ENCODE measurements around the gene CYP11A1.

The CYP11A1 gene

DNA sequence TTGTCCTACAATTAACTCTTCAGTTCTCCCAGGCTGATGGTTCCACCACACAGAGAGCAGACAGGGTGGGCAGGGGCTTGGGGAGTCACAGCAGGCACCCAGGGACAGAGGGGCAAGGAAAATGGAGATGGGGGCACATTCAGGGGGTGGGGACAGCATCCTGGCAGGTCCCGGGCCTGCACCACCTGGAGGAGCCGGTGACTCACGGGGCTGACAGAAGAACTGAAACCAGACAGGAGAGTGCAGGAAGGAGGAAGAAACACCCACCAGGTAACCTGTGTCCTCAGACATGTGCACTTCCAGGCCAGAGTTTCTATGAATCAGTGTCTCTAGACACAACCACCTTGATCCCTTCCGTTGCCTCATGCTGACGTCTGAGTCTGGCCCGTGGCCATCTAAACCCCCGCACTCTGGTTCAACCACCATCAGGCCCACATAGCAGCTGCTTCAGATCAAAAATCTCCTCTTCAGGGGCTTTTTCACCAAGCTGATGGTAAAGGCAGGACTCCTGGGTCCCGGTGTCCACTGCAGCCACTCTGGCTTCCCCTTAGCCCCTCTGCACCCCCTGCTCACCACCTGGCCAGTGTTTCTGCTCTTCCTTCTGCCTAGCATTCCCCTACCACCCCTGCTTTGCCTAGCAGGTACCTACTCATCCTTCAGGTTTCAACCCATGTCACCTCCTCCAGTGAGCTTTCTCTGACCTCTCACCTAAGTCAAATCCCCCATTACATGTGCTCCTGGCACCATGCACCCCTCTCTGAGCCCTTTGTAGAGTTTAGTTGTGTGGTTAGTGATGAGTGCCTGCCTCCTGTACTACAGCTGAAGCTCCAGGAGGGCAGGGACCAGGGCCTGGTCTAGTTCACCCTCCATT lies 16.5 kb upstream of the CYP11A1 start:
- H3K27me3 ChIP-seq, result no peaks in the 10 kb centered on the region
- H3K4me1 ChIP-seq, result no peaks in the 10 kb centered on the region
- H3K4me3 ChIP-seq (ENCODE audit: low read depth, low read length), result no peak overlapping the region
- TF ChIP-seq, protein P1, sequence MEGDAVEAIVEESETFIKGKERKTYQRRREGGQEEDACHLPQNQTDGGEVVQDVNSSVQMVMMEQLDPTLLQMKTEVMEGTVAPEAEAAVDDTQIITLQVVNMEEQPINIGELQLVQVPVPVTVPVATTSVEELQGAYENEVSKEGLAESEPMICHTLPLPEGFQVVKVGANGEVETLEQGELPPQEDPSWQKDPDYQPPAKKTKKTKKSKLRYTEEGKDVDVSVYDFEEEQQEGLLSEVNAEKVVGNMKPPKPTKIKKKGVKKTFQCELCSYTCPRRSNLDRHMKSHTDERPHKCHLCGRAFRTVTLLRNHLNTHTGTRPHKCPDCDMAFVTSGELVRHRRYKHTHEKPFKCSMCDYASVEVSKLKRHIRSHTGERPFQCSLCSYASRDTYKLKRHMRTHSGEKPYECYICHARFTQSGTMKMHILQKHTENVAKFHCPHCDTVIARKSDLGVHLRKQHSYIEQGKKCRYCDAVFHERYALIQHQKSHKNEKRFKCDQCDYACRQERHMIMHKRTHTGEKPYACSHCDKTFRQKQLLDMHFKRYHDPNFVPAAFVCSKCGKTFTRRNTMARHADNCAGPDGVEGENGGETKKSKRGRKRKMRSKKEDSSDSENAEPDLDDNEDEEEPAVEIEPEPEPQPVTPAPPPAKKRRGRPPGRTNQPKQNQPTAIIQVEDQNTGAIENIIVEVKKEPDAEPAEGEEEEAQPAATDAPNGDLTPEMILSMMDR (IDR thresholded peaks at IDR 0.05; ENCODE audit: low read depth, low read length), result no peak
- DNase-seq, result no peak
- H3K36me3 ChIP-seq, result no peaks in the 10 kb centered on the region
- no peaks in the 10 kb centered on the region for H3K9me3 ChIP-seq

DNA sequence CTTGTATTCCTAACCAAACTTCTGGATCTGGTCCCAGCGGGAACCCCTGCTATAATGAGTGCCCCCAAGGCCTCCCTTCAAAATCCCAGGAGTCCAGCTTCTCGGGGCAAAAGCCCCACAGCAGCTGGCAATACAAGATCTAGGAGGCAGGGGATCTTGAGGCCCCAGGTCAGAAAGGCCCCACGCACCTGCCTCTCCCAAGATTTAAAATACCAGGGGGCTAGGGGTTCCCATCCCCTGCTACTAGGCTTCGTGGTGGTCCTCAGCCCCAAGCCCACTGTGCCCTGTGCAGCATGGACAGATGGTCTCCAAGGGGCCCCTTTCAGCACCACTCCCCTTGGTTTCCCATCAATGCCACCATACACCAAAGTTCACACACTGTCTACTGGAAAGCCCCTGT lies 15.8 kb upstream of the CYP11A1 start:
- TF ChIP-seq, protein P1 (IDR thresholded peaks at IDR 0.05; ENCODE audit: low read depth, low read length), result no peak
- no peak for DNase-seq
- H3K27me3 ChIP-seq, result no peaks in the 10 kb centered on the region
- no peaks in the 10 kb centered on the region for H3K36me3 ChIP-seq
- no peaks in the 10 kb centered on the region for H3K9me3 ChIP-seq
- no peak overlapping the region for H3K4me3 ChIP-seq (ENCODE audit: low read depth, low read length)
- H3K4me1 ChIP-seq, result no peaks in the 10 kb centered on the region

DNA sequence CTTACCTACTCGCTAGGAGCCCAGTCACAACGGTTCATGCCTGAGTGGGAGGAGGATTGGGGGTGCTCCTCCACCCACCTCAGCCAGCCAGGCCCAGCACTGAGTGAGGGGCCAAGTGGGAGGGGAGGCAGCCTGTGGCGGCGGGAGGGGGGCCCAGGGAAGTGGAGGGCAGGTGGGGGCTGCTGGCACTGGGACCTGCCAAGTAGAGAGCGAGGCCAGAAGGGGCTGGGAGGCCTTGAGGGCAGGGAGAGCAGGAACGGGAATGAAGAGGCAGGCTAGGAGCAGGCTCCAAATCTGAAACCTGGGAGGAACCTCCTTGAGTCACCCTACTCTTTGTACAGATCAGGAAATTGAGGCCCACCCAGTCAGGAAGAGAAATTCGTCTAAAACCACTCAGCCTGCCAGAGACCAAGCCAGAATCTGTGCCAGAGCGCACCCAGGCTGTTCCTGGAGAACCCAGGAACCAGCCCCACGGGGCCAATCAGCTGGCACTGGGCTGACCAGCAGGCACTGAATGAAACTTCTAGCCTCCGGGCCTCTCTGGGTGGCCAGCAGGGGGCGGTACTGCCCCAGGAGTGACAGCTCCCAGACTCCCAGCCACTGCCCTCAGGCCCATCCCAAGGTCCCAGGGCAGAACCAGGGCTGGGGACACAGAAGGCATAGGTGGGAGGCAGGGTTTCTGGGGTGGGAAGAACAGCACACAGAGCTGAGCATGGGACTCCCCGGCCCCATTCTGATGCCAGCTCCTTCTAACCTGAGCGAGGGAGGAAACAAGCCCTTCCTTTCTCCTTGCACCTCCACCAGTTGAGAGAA lies 14.8 kb upstream of the CYP11A1 start:
- H3K4me3 ChIP-seq (ENCODE audit: low read depth, low read length), result no peak overlapping the region
- H3K36me3 ChIP-seq, result no peaks in the 10 kb centered on the region
- peak; percentile 93 for DNase-seq
- TF ChIP-seq, protein P1 (IDR thresholded peaks at IDR 0.05; ENCODE audit: low read depth, low read length), result peak; percentile 97
- no peaks in the 10 kb centered on the region for H3K9me3 ChIP-seq
- no peaks in the 10 kb centered on the region for H3K27me3 ChIP-seq
- H3K4me1 ChIP-seq, result no peaks in the 10 kb centered on the region

DNA sequence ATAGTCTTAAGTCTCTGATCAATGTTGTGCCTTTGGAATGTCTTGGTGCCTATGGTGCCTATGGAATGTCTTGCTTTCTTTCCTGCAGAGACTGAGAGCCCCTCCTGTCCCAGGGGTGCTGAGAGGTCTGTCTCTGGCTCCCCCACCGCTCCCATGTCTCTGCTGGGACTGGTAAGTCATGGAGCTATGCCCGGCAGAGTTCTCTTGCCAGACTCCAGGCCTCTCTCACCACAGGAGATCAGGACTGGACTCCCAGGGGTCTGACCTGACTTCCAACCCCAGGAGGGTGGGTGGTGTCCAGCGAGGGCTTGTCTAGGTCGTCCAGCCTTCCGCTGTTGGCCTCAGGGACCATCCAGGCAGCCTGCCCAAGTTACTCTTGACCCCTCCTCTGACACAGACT lies 14.0 kb upstream of the CYP11A1 start:
- H3K36me3 ChIP-seq, result no peaks in the 10 kb centered on the region
- TF ChIP-seq, protein P1 (IDR thresholded peaks at IDR 0.05; ENCODE audit: low read depth, low read length), result no peak
- no peaks in the 10 kb centered on the region for H3K27me3 ChIP-seq
- DNase-seq, result no peak
- H3K9me3 ChIP-seq, result no peaks in the 10 kb centered on the region
- H3K4me3 ChIP-seq (ENCODE audit: low read depth, low read length), result no peak overlapping the region
- no peaks in the 10 kb centered on the region for H3K4me1 ChIP-seq

DNA sequence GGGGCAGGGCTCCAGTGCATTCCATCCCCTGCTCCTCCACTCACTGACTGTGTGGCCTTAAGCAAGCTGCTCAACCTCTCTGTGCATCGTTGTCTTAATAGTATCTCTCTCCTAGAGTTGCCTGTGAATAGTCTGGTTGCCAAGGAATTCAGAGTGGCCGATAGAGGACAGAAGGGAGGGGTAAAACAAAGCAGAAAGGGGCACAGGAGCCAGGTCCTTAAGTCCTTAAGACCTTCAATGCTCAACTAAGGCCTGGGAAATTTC lies 13.7 kb upstream of the CYP11A1 start:
- no peak for DNase-seq
- Histone ChIP-seq H3K4me1 (no peaks in the 10 kb centered on the region), H3K27me3 (no peaks in the 10 kb centered on the region), H3K9me3 (no peaks in the 10 kb centered on the region), H3K4me3 (ENCODE audit: low read depth, low read length) (no peak overlapping the region), H3K36me3 (no peaks in the 10 kb centered on the region)
- TF ChIP-seq, protein P1 (IDR thresholded peaks at IDR 0.05; ENCODE audit: low read depth, low read length), result no peak

Data from BE2C (cell line).